Heart left ventricle (tissue), 16 donors: ENCODE results near the gene TBX18. TPM values are rescaled to one million over a fixed set of nuclear protein-coding genes. Genes with fewer than 3 reads are reported as not detected.

Source experiments
- ATAC-seq, 4 donors: fragments of 200-7000 bp; cut with Tn5 transposase; one replicate each; pipeline ENCODE4 v1.9.1; 2020 to 2022; ENCODE audit warnings: moderate library complexity in 4 of 4, mild to moderate bottlenecking in 3 of 4, moderate number of reproducible peaks in 1 of 4
- DNase-seq, 5 donors: peaks; one replicate each; pipeline ENCODE4 v3.0.0-alpha.2; 2020
- H3K27ac ChIP-seq, 12 donors: fragments of 200-600 bp; sonication (generic) in 4 of 12; one replicate each; pipeline versions ENCODE4 v1.5.0 to v1.8.0; 2016 to 2022; ENCODE audit warnings: mild to moderate bottlenecking in 2 of 12
- H3K27me3 ChIP-seq, 9 donors: fragments of 200-600 bp; sonication (generic) in 2 of 9; one replicate each; pipeline versions ENCODE4 v1.5.1 to v1.8.0; 2016 to 2022; ENCODE audit warnings: mild to moderate bottlenecking in 3 of 9
- H3K36me3 ChIP-seq, 9 donors: fragments of 200-600 bp; sonication (generic) in 2 of 9; one replicate each; pipeline versions ENCODE4 v1.5.0 to v1.8.0; 2018 to 2022; ENCODE audit warnings: mild to moderate bottlenecking in 2 of 9
- H3K4me1 ChIP-seq, 12 donors: fragments of 200-600 bp; sonication (generic) in 4 of 12; one replicate each; pipeline versions ENCODE4 v1.5.0 to v1.8.0; 2016 to 2022; ENCODE audit warnings: mild to moderate bottlenecking in 3 of 12
- H3K4me3 ChIP-seq, 12 donors: fragments of 200-600 bp; sonication (generic) in 4 of 12; one replicate each; pipeline versions ENCODE4 v1.5.0 to v1.8.0; 2017 to 2022; ENCODE audit warnings: mild to moderate bottlenecking in 9 of 12, moderate library complexity in 4 of 12
- H3K9me3 ChIP-seq, 12 donors: fragments of 200-600 bp; sonication (generic) in 4 of 12; one replicate each; pipeline versions ENCODE4 v1.5.0 to v1.8.0; 2016 to 2022; ENCODE audit warnings: mild to moderate bottlenecking in 1 of 12
- POLR2A ChIP-seq, 2 donors: fragments of 450-650 bp; IDR thresholded peaks; one replicate each; pipeline ENCODE4 v1.6.1; 2017; ENCODE audit warnings: antibody characterized with exemption in 2 of 2, mild to moderate bottlenecking in 2 of 2, moderate library complexity in 2 of 2
- WGBS, 4 donors: extraction: QIAGEN DNeasy Blood & Tissue Kit in 2 of 4; methylation state at CpG; one replicate each; pipeline versions ENCODE4 v1.1.5 to v1.1.7; 2013 to 2018; 5-methylcytosine and 5-hydroxymethylcytosine counted together
- intact Hi-C, 10 donors: fragments of 100-400 bp; cut with DNase I; formaldehyde crosslinking; loops; one replicate each; pipeline versions ENCODE4 v1.11.1 to v1.14.2; 2022
- polyA plus RNA-seq, 2 donors: library from polyadenylated mRNA; stranded (reverse); fragments of 200-250 nt; gene quantifications; one replicate each; pipeline ENCODE4 v1.2.3, GENCODE V29; 2013
- total RNA-seq, 9 donors: library from RNA; depleted of rRNA in 2 of 9; stranded (reverse); fragments of >200 nt in 2 of 9; fragmentation: NEBNext Ultra II Directional in 3 of 9; extraction: Animal tissue kit (Norgen Biotek cat#: 25700) in 3 of 9; gene quantifications; one replicate each; pipeline versions ENCODE4 v1.1.0 to v1.2.4, GENCODE V29; 2016 to 2023
- TF ChIP-seq, protein P1 (sequence below), 12 donors: fragments of 200-600 bp; sonication (generic) in 4 of 12; IDR thresholded peaks; one replicate each; pipeline versions ENCODE4 v1.5.0 to v1.8.0; 2018 to 2022; ENCODE audit warnings: antibody characterized with exemption in 12 of 12, mild to moderate bottlenecking in 5 of 12
- donor health status: ischemic (EF 13 %, LVEDD 7.1; RV severe dilation, severe dysfunction).
- donor health status: healthy with polysubstance abuse.
- donor health status: DM: no; HTN: yes; CAD: no.
- donor health status: DM: no; HTN: no; CAD: no.
- donor health status: ischemic (EF 25% LVEDD 6.9; RV normal size, moderate dysfunction).
- donor health status: ischemic (EF 25% LVEDD 5.7; RV mildly dilated, moderate dysfunction).
- donor health status: healthy.
- donor health status: DM: yes; HTN: yes; CAD: no.
- donor health status: ischemic (EF 35%, LVEDD 5.7; RV mildly dilated, moderate dysfunction).
- donor health status: nonischemic (EF 11% LVEDD 7.7; RV severe dilation, severe dysfunction).
- donor health status: DM: yes; HTN: yes; CAD: no.
- donor health status: PGD.
- donor health status: ischemic (EF 29% LVEDD 5.4; RV normal size, mild dysfunction).
- donor health status: nonischemic (EF 23%, LVEDD 6.1; RV moderate dilation, normal function).

Gene TBX18
- total and polyA plus RNA-seq, 11 donors: 1.3 to 14.9 (median 2.3) TPM

DNA sequence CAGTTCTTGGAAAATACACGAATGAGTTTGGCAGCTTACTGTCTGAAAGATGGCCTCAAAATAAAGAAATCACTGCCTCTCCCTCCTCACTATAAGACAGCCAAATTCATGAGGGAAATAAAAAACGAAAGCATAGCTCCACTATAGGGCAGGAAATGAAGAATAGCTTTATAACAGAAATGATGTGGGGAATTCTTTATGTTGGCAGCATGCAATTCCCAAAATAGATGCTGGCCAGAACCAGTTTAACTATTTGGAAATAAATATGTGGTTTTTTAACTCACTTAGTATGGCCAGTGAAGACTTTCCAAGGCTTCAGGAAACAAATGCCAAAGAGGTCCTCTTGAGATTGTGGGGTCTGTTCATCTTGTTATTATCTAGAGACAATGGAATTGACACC, 100.5 kb downstream of the TBX18 start:
- intact Hi-C loops: no loop called here

DNA sequence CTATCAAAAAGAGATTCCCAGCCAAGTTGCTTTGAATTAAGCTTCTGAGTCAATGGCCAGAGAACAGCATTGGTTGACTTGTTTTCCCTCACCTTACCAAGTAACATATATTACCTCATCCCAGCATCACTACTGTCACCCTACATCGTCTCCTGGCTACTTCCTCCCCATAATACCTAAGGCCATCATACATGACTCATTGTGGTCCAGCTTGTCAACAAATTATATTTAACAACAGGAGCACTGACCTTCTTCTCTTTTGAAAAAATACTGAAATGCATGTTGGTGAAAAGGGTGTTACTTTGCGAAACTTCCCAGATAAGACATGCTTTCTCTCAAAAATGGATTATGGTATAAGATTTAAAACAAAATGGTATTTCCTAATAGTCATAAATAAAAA, 106.9 kb downstream of the TBX18 start:
- H3K27me3 ChIP-seq: peaks cover 0 to 4% (median 0%) of the 10 kb centered on the region in 9 donors
- no peak overlapping the region for H3K4me3 ChIP-seq
- DNase-seq (no peak), ATAC-seq (no peak)
- intact Hi-C loops: no loop called here
- no peaks in the 10 kb centered on the region for H3K9me3 ChIP-seq
- H3K27ac ChIP-seq: no peak overlapping the region
- TF ChIP-seq, protein P1, sequence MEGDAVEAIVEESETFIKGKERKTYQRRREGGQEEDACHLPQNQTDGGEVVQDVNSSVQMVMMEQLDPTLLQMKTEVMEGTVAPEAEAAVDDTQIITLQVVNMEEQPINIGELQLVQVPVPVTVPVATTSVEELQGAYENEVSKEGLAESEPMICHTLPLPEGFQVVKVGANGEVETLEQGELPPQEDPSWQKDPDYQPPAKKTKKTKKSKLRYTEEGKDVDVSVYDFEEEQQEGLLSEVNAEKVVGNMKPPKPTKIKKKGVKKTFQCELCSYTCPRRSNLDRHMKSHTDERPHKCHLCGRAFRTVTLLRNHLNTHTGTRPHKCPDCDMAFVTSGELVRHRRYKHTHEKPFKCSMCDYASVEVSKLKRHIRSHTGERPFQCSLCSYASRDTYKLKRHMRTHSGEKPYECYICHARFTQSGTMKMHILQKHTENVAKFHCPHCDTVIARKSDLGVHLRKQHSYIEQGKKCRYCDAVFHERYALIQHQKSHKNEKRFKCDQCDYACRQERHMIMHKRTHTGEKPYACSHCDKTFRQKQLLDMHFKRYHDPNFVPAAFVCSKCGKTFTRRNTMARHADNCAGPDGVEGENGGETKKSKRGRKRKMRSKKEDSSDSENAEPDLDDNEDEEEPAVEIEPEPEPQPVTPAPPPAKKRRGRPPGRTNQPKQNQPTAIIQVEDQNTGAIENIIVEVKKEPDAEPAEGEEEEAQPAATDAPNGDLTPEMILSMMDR (IDR thresholded peaks at IDR 0.05): no peak
- no peak for TF ChIP-seq POLR2A (IDR thresholded peaks at IDR 0.05)
- no peaks in the 10 kb centered on the region for H3K4me1 ChIP-seq
- 78 to 90% (median 82%) methylated on average over 2 of the region's 2 CpGs for WGBS, 4 donors
- no peaks in the 10 kb centered on the region for H3K36me3 ChIP-seq

More for the DNA sequence above, 100.5 kb downstream of the TBX18 start:
- no peaks in the 10 kb centered on the region for H3K36me3 ChIP-seq
- no peak overlapping the region for H3K27ac ChIP-seq
- H3K4me3 ChIP-seq: no peak overlapping the region
- 35 to 52% (median 42%) methylated on average over 2 of the region's 2 CpGs for WGBS, 4 donors
- H3K9me3 ChIP-seq: no peaks in the 10 kb centered on the region
- ATAC-seq (no peak), DNase-seq (no peak)
- no peak for TF ChIP-seq POLR2A (IDR thresholded peaks at IDR 0.05)
- TF ChIP-seq, protein P1 (IDR thresholded peaks at IDR 0.05): no peak
- H3K4me1 ChIP-seq: no peaks in the 10 kb centered on the region
- H3K27me3 ChIP-seq: peaks cover 0 to 4% (median 0%) of the 10 kb centered on the region in 9 donors

- WGBS, 4 donors: 55 to 69% (median 64%) methylated on average over 2 of the region's 2 CpGs
Measured at GRCh38 chr6:84657025-84657424, 107.4 kb downstream of the TBX18 start.

GRCh38 chr6:84653027-84653551, 111.3 kb downstream of the TBX18 start:
- intact Hi-C loops: no loop called here
- no peak overlapping the region for H3K4me3 ChIP-seq
- TF ChIP-seq POLR2A (IDR thresholded peaks at IDR 0.05): no peak
- TF ChIP-seq, protein P1 (IDR thresholded peaks at IDR 0.05): no peak
- H3K27ac ChIP-seq: no peak overlapping the region
- no peak for DNase-seq
- ATAC-seq: no peak
- H3K9me3 ChIP-seq: no peaks in the 10 kb centered on the region
- peaks cover 0 to 3% (median 0%) of the 10 kb centered on the region in 12 donors for H3K4me1 ChIP-seq
- no peaks in the 10 kb centered on the region for H3K27me3 ChIP-seq
- WGBS, 4 donors: 69 to 74% (median 72%) methylated on average over 3 of the region's 3 CpGs
- no peaks in the 10 kb centered on the region for H3K36me3 ChIP-seq

More at GRCh38 chr6:84657025-84657424, 107.4 kb downstream of the TBX18 start:
- Histone ChIP-seq H3K9me3 (no peaks in the 10 kb centered on the region), H3K27me3 (peaks cover 0 to 4% (median 0%) of the 10 kb centered on the region in 9 donors), H3K4me1 (no peaks in the 10 kb centered on the region), H3K36me3 (no peaks in the 10 kb centered on the region), H3K27ac (no peak overlapping the region), H3K4me3 (no peak overlapping the region)
- DNase-seq: no peak
- intact Hi-C loops: no loop called here
- TF ChIP-seq POLR2A (IDR thresholded peaks at IDR 0.05): no peak
- TF ChIP-seq, protein P1 (IDR thresholded peaks at IDR 0.05): no peak
- no peak for ATAC-seq
